Right lobe of liver (tissue), 4 donors: ENCODE results near the gene GOT1.

Source experiments
- CTCF ChIP-seq, 4 donors: fragments of 200-600 bp in 3 of 4; fragments of 450-650 bp in 1 of 4; IDR thresholded peaks; one replicate each; pipeline versions ENCODE4 v1.5.1 to v1.8.0; 2016 to 2022; ENCODE audit warnings: antibody characterized with exemption in 4 of 4, mild to moderate bottlenecking in 2 of 4
- POLR2A ChIP-seq: fragments of 450-650 bp; IDR thresholded peaks from one replicate; pipeline ENCODE4 v1.6.1; 2017; ENCODE audit warnings: antibody characterized with exemption, mild to moderate bottlenecking
- donor health status: DM: no; HTN: no; CAD: no.
- donor health status: DM: no; HTN: no; CAD: no.
- donor health status: DM: no; HTN: yes; CAD: no.

GRCh38 chr10:99365311-99365710, 65.1 kb downstream of the GOT1 start:
- no peak for TF ChIP-seq POLR2A
- TF ChIP-seq CTCF (IDR thresholded peaks at IDR 0.05), result no peak
